Measurements from ENCODE around the gene STN1. TPM values are rescaled to one million over a fixed set of nuclear protein-coding genes. Genes with fewer than 3 reads are reported as not detected.

Gene STN1, protein sequence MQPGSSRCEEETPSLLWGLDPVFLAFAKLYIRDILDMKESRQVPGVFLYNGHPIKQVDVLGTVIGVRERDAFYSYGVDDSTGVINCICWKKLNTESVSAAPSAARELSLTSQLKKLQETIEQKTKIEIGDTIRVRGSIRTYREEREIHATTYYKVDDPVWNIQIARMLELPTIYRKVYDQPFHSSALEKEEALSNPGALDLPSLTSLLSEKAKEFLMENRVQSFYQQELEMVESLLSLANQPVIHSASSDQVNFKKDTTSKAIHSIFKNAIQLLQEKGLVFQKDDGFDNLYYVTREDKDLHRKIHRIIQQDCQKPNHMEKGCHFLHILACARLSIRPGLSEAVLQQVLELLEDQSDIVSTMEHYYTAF
- total RNA-seq, result 10 to 100 TPM; 15.5 to 42.7 TPM

DNA sequence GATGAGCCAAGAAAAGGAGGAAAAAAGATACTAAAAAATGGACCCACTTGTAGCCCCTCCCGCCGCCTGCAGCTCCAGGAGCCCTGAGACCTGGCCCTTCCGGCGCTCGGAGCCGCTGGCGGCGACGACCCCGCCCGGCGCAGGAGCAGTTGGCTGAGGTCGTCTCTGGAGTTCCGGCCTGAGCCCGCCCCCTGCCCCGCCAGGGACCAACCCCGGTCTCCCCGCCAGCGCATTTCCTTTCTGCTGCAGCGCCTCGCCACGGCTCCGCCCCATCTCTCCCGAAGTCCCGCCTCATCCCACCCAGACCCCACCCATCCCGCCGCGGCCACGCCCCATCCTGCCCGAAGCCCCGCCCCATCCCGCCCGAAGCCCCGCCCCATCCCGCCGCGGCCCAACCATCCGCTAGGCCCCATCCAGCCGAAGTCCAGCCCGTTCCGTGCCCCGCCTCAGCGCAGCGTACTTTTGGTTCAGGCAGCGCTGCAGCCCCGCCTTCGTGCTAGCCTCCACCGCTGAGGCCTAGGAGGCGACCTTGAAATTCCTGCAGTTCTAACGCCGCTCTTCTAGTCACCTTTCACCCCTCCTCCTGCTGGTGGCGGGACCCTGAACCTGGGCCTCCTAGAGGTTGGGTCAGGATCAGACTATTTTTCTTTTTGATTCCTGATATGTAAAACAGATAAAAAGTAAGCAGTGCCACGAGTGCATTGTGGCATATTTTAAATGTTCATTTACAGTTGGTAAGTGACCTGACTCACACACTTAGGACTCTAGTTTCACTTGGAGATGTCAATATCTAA lies at the start of gene STN1:
STN1 (minus strand) TSS at position 132 of the 794 bp plus-strand sequence. CDS start 590 bp downstream, outside the sequence.
- Histone ChIP-seq H3K36me3 (no peaks in the 10 kb centered on the region), H3K4me1 (replicated peaks) (peaks cover 7% of the 10 kb centered on the region), H3K27me3 (replicated peaks; ENCODE audit: insufficient read depth) (no peaks in the 10 kb centered on the region), H3K27ac (peak within 1 kb of the TSS; percentile 84 to 94), H3K9me3 (no peaks in the 10 kb centered on the region), H3K4me3 (peak within 1 kb of the TSS; percentile 56 to 63)
- TF ChIP-seq POLR2A (IDR thresholded peaks at IDR 0.05), result peak; percentile 89
- TF ChIP-seq POLR2AphosphoS5 (IDR thresholded peaks at IDR 0.05), result peak; percentile 77
- TF ChIP-seq, protein P1, sequence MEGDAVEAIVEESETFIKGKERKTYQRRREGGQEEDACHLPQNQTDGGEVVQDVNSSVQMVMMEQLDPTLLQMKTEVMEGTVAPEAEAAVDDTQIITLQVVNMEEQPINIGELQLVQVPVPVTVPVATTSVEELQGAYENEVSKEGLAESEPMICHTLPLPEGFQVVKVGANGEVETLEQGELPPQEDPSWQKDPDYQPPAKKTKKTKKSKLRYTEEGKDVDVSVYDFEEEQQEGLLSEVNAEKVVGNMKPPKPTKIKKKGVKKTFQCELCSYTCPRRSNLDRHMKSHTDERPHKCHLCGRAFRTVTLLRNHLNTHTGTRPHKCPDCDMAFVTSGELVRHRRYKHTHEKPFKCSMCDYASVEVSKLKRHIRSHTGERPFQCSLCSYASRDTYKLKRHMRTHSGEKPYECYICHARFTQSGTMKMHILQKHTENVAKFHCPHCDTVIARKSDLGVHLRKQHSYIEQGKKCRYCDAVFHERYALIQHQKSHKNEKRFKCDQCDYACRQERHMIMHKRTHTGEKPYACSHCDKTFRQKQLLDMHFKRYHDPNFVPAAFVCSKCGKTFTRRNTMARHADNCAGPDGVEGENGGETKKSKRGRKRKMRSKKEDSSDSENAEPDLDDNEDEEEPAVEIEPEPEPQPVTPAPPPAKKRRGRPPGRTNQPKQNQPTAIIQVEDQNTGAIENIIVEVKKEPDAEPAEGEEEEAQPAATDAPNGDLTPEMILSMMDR (IDR thresholded peaks at IDR 0.05), result no peak
- under 1% methylated on average over 51 of the region's 53 CpGs for WGBS
- peak; percentile 97 for DNase-seq (ENCODE audit: low spot score)
- intact Hi-C loops (cut with DNase I), result loop anchor here (1.0 kb wide), 1 partner anchor 49 kb away; the partner anchor contains the start of gene SLK

DNA sequence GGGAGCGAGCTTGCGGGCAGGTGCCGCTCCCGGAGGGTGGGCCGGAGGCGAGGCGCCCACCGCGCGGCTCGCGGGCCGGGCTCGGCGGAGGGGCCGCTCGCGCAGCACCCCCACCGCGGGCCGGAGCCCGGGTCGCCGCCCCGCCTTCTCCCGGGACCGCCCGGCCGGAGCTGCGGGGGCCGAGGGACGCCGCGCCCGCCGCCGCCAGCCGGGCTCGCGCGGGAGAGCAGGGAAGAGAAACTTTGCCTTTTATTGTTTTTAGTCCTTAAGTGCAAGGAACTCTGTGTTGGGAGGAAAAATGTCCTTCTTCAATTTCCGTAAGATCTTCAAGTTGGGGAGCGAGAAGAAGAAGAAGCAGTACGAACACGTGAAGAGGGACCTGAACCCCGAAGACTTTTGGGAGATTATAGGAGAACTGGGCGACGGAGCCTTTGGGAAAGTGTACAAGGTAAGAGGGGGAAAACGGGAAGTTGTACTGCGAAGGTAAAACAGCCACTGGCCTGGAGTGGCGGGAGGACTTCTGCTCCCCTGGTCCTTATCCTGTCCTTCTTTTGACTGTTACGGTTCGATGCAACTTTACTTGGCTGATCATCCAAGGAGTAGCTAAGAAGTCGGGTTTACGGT lies 49.6 kb upstream of the STN1 start:
- H3K27ac ChIP-seq, result peak overlapping the region; percentile 94 to 95
- no peaks in the 10 kb centered on the region for H3K4me1 ChIP-seq (replicated peaks)
- H3K4me3 ChIP-seq, result peak overlapping the region; percentile 94 to 95
- no peak for TF ChIP-seq POLR2A (IDR thresholded peaks at IDR 0.05)
- TF ChIP-seq, protein P1 (IDR thresholded peaks at IDR 0.05), result no peak
- TF ChIP-seq POLR2AphosphoS5 (IDR thresholded peaks at IDR 0.05), result no peak
- under 1% methylated on average over 45 of the region's 55 CpGs for WGBS
- no peaks in the 10 kb centered on the region for H3K36me3 ChIP-seq
- H3K27me3 ChIP-seq (replicated peaks; ENCODE audit: insufficient read depth), result no peaks in the 10 kb centered on the region
- peak; percentile 13 for DNase-seq (ENCODE audit: low spot score)
- intact Hi-C loops (cut with DNase I), result loop anchor here (1.0 to 10.0 kb wide), 3 partner anchors 49 to 287 kb away; partner anchors contain the start of genes GSTO1, SFR1 and STN1
- no peaks in the 10 kb centered on the region for H3K9me3 ChIP-seq

DNA sequence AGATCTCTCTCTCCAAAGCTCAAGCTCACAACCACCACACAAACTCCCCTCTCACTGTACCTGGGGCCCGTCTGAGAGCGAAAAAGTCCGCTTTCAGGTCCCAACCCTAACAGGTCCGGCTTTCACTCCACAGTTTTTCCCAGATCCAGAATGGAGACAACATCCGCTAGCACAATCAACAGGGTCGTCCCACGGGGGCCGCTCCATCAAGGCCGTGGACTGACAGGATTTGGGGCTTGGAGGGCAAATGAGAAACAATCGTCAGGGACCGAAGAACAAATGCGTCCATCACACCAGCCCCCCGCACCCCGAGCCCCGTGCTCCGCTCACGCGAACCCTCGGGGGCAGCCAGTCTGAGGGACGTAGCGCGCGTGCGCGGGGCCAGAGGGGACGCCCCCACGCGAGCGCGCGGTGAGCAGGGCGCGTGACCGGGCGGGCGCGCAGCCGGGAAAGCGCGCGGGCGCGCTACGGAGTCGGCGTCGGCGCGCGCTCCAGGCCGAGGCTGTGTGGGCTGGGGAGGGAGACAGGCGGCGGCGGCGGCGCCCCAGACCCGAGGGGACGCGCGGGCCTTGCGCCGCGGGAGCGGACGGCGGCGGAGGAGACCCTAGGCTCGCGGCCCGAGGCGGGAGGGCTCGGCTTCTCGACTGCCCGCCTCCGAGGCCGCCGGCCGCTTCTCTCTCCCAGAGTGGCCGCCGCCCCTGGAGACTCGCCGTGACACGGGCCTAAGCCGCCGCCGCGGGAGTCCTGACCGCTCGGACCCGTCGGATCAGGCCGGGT lies 48.9 kb upstream of the STN1 start, which contains the start of gene SLK:
SLK (plus strand) TSS at position 470 of the 777 bp plus-strand sequence. CDS start 606 bp downstream, outside the sequence.
- Histone ChIP-seq H3K36me3 (no peaks in the 10 kb centered on the region), H3K27me3 (replicated peaks; ENCODE audit: insufficient read depth) (no peaks in the 10 kb centered on the region), H3K4me1 (replicated peaks) (no peaks in the 10 kb centered on the region), H3K27ac (peak within 1 kb of the TSS; percentile 94 to 95), H3K9me3 (no peaks in the 10 kb centered on the region), H3K4me3 (peak within 1 kb of the TSS; percentile 94 to 95)
- TF ChIP-seq POLR2A (IDR thresholded peaks at IDR 0.05) (peak; percentile 96), POLR2AphosphoS5 (IDR thresholded peaks at IDR 0.05) (peak; percentile 34)
- TF ChIP-seq, protein P1 (IDR thresholded peaks at IDR 0.05), result peak in 1 of 4 experiments; percentile 18
- WGBS, result under 1% methylated on average over 71 of the region's 92 CpGs
- peak; percentile 76 for DNase-seq (ENCODE audit: low spot score)
- intact Hi-C loops (cut with DNase I), result loop anchor here (1.0 to 10.0 kb wide), 3 partner anchors 49 to 288 kb away; partner anchors contain the start of genes GSTO1, SFR1 and STN1

DNA sequence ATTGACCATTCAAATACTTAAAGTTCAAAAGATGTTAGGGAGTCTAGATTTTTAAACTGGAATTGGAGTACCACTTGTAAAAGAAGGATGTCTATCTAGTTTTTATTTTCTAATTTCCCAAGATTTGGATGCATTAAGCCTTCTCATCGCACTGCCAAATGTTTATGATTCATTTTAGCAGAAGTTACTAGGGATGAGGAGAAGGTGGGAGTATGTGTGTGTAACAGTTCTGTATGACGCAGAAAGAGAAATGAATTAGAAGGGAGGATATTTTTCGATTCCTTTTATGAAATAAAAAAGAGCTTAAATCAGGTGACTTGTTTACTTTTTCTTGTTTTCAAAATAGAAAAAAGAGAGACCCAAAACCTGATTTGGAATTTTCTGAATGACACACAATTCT lies 42.1 kb upstream of the STN1 start:
- Histone ChIP-seq H3K4me1 (replicated peaks) (no peaks in the 10 kb centered on the region), H3K4me3 (no peak overlapping the region), H3K27me3 (replicated peaks; ENCODE audit: insufficient read depth) (no peaks in the 10 kb centered on the region), H3K9me3 (no peaks in the 10 kb centered on the region), H3K27ac (no peak overlapping the region), H3K36me3 (no peaks in the 10 kb centered on the region)
- intact Hi-C loops (cut with DNase I), result loop anchor here (10.0 kb wide), 1 partner anchor 295 kb away; the partner anchor contains the start of gene GSTO1
- DNase-seq (ENCODE audit: low spot score), result no peak
- TF ChIP-seq POLR2AphosphoS5 (IDR thresholded peaks at IDR 0.05) (no peak), POLR2A (IDR thresholded peaks at IDR 0.05) (no peak)
- TF ChIP-seq, protein P1 (IDR thresholded peaks at IDR 0.05), result no peak
- WGBS, result 83% methylated on average over 3 of the region's 3 CpGs
